A673 (cell line): ENCODE results near the gene UBE2D2.

ENCODE experiments used
- EZH2 ChIP-seq: fragments of 200-600 bp; sonication (generic); IDR thresholded peaks from 2 replicates; pipeline ENCODE4 v1.6.1; 2017; ENCODE audit warnings: borderline replicate concordance, low read depth, mild to moderate bottlenecking, mixed read lengths, antibody characterized with exemption, low read length; ENCODE audit not compliant: poor library complexity, severe bottlenecking
- TF ChIP-seq, protein P1 (sequence below): fragments of 300-800, 200-600 bp; sonication (generic); conservative IDR thresholded peaks from 2 replicates; pipeline ENCODE4 v1.5.1; 2017; ENCODE audit warnings: low read depth, mild to moderate bottlenecking, antibody characterized with exemption, low read length, moderate library complexity, mixed read lengths

DNA sequence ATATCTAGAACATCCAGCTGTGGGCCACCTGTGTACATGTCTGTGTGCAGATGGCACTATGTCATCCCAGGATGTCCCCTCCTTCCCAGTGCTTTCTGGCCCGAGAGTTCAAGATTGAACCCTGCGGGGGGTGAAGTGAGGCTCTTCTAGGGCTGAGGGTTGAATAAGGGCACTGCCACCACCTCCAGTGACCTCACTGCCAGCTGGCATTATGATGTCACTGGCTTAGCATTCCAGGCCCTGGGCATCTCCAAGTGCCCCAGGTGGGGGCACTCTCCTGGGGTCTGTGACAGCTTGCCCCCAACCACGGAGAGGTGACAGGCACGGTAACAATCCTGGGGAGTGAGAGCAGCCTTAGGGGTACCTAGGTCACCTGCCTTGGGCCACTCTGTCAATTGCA, 114.1 kb downstream of the UBE2D2 start:
- no peak for TF ChIP-seq EZH2
- TF ChIP-seq, protein P1, sequence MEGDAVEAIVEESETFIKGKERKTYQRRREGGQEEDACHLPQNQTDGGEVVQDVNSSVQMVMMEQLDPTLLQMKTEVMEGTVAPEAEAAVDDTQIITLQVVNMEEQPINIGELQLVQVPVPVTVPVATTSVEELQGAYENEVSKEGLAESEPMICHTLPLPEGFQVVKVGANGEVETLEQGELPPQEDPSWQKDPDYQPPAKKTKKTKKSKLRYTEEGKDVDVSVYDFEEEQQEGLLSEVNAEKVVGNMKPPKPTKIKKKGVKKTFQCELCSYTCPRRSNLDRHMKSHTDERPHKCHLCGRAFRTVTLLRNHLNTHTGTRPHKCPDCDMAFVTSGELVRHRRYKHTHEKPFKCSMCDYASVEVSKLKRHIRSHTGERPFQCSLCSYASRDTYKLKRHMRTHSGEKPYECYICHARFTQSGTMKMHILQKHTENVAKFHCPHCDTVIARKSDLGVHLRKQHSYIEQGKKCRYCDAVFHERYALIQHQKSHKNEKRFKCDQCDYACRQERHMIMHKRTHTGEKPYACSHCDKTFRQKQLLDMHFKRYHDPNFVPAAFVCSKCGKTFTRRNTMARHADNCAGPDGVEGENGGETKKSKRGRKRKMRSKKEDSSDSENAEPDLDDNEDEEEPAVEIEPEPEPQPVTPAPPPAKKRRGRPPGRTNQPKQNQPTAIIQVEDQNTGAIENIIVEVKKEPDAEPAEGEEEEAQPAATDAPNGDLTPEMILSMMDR = no peak
